GM19240 (cell line): ENCODE data around the gene TMEM132D.

ENCODE experiments used
- DNase-seq: peaks from one replicate; pipeline ENCODE4 v3.0.0; 2011; ENCODE audit warnings: low spot score; ENCODE audit not compliant: insufficient read length

Gene TMEM132D

GRCh38 chr12:129258781-129259318 is 645.0 kb downstream of the TMEM132D start:
- no peak for DNase-seq

GRCh38 chr12:129257524-129257923 is 646.3 kb downstream of the TMEM132D start:
- no peak for DNase-seq

DNA sequence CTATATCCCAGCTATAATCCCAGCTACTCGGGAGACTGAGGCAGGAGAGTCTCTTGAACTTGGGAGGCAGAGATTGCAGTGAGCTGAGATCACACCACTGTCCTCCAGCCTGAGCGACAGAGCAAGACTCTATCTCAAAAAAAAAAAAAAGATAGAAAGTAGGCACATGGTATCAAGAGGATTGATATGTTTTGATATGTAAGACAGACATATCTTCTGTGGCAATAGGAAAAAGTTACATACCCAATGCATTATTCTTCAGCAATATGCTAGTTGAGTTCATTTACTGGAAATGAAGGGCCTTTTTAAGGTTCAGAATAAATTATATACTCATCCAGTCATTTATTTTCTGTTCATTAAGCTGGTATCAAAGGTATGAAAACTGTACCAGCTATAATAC is 657.2 kb downstream of the TMEM132D start:
- DNase-seq = no peak

DNA sequence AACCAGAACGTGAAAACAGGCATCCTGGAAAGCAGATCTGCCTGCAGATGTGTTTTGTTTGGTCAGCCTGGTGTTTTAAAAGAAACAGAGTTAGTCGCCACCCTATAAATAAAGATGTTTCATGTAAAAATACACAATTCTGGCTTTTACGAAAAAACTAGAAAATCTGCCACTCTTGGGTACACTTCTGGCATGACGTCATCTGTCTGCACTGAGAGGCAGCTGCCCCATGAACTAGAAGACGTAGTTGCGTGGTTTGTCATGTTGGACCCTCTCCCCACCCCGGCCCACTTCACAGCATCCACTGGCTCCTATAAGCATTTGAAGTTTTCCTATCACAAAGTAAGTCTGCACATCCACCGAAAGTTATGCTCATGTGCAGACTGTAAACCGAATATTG is 658.1 kb downstream of the TMEM132D start:
- no peak for DNase-seq

GRCh38 chr12:129241852-129242251 is 662.0 kb downstream of the TMEM132D start:
- no peak for DNase-seq

GRCh38 chr12:129237881-129238280 is 665.9 kb downstream of the TMEM132D start:
- no peak for DNase-seq

DNA sequence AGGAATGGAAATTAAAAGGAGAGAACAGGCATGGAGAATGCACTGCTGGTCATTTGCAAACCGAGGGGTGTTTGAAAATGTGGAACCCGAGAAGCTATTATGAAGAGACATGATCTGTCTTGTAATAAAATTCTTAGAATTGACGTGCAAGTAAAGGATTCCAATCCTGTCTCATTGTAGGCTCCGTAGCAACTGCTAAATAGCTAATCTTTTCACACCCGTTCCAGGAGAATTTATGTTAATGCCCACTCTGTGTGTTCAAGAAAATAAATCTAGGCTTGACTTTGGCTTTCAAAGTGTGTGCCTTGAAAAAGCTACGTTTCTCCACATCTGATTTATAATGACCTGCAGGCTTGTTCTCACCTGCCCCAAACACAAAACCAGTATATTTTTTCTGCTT is 669.6 kb downstream of the TMEM132D start:
- DNase-seq = no peak

DNA sequence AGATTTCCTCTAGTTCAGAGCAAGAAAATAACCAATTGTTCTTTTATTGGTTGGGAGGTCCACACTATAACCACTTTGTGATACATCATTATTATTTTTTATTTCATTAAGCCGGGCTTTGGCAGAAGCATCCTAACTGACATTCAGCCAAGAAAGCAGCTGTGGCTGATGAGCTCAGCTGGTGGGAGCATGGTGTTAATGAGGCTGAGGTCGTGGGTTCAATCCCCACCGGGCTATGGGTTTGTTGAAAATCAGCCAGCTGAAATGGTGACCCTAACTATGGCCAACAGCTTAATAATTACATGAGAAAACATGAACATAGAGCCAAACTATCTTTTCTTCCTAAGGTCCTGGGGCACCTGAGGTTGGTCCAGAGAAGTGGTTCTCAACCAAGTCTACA is 672.3 kb downstream of the TMEM132D start:
- no peak for DNase-seq

DNA sequence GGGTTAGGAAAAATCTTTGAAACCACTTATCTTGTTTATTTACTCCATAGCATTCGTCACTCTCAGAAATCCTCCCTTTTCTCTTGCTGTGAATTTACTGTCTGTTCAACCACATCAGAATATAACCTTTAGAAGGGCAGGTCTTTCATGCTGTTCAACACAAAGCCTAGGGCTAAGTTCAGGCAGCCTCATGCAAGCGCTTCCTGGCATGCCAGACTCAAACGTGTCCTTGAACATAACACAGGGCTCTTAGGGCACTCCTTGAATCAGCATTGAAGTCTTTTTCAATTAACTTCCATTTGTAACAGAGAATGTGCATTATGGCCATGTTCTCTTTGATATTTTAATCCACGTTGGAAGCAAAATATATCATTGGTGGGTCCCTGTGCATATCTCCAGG is 672.8 kb downstream of the TMEM132D start:
- no peak for DNase-seq

DNA sequence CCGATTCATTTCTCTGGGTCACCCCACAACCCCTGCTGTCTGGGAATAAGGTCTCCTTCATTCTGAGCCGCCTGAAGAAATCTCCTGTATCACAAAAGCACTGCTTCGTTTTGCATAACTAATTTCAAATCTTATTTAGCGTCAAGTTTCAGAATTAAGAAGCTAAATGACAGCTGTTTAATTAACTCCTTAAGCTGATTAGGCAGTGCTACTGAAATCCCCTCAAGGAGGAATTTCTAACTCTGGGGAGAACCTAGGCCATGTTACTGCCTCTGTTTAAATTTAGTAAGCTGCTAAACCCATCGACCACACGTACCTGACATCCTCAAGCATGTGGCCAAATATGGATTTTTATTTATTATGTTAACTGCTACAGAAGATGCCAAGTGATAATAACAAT is 677.0 kb downstream of the TMEM132D start:
- no peak for DNase-seq

DNA sequence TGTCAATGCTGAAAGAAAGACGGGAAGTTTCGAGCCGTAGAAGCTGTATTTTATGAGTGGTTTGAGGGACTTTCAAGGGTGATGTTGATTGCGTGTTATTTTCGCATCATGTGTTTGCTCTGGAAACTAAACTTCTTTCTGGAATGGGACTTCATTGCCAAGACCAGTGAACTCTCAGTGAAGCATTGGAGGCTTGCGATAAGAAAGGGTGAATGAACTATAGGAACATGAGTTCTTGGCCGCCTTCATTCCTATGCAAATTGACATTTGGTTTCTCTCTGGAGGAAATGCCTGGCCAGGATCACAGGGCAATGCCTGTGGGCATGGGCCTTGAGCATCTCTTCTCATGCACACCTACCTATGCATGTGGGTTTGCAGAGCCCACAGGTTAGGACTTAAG is 677.8 kb downstream of the TMEM132D start:
- DNase-seq = no peak

DNA sequence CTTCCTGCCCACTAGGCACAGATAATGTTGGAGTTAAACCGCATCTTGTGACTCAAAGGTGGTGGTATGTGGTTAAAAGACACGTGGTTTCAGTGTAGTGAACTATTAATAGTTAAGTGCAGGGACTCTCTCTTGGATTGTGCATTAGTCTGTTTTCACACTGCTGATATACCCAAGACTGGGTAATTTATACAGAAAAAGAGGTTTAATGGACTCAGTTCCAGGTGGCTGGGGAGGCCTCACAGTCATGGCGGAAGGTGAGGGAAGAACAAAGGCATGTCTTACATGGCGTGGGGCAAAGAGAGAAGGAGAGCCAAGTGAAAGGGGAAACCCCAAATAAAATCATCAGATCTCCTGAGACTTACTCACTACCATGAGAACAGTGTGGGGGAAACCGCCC is 688.3 kb downstream of the TMEM132D start:
- no peak for DNase-seq

DNA sequence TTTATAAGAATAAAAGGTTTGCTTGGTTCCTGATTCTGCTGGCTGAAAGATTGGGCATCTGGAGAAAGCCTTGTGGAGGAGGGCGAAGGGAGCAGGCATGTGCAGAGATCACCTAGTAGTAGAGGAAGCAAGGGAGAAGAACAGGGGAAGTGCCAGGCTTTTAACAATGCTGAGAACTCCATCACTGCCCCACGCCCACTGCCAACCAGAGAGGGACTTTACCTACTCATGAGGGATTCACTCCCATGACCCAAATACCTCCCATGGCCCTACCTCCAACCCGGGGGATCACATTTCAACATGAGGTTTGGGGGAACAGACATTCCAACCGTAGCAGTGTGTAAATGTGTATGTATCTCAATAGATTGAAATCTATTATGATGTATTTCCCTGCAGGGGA is 690.3 kb downstream of the TMEM132D start:
- DNase-seq = no peak

DNA sequence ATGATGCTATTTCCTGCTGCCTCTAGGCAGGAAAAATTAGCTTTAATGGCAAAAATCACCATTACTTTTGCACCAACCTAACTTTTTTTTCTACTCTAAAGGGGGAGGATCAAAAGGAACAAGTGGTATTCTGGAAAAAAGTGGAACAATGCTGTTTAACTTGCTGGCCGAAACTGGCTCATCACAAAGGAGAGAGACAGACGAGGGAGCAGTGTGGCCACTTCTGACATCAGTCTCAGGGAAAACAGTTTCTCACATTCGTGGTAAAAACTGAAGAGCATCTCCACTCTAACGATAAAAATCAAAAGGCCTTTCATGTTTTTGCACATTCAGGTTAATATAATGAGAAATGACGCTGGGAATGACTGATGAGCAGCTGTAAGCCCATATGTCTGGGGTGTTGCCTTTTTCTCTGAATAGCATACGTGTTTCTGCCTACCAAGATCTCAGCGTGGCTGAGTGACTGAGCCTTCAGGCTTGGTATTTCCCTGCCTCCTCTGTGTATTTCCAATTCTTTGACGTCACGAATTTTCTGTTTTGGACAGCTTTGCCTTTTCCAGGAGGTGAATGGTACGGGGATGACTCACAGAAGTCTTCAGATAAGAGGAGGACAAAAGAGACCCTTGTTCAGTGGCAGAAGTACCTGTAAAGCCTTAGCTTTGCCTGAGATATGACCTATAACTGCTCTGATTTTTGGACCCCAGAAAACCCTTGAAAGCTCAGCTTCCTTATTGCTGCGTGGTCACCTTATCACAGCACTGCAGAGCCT is 691.8 kb downstream of the TMEM132D start:
- DNase-seq = no peak

- DNase-seq = no peak
Observed at GRCh38 chr12:129208566-129208965, 695.3 kb downstream of the TMEM132D start.

GRCh38 chr12:129207084-129207483 is 696.7 kb downstream of the TMEM132D start:
- no peak for DNase-seq

GRCh38 chr12:129203456-129203855 is 700.4 kb downstream of the TMEM132D start:
- DNase-seq = no peak

DNA sequence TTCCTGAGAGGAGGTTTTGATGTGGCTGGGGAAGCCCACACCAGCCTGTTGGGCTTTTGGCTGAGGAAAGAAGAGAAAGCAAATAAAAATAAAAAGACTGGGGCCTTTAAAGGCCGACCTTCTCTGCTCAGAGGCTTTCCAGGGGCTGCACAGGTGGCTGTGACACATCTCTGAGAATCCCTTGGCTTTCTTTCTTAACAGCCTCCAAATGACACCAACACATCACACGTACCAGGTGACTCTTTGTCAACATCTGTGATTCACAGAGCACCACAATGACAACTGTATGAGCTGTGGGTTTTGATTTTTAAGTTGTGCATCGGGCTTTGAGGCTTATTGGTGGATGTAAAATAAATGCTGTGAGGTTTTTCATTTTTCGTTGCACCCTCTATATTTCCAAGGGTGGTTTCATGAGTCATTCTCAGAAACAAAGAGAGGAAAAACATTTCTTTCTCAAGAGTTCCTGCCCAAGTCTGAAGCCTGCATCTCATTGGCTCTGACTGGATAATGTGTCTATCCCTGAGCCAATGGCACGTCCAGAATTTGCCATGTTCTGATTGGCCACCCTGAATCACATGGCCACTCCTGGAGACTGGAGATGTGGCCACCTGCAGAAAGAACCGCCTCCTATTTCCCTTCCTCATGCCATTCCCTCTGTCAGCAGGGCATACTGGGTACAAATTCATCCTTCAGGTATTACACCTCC is 701.6 kb downstream of the TMEM132D start:
- DNase-seq = no peak

DNA sequence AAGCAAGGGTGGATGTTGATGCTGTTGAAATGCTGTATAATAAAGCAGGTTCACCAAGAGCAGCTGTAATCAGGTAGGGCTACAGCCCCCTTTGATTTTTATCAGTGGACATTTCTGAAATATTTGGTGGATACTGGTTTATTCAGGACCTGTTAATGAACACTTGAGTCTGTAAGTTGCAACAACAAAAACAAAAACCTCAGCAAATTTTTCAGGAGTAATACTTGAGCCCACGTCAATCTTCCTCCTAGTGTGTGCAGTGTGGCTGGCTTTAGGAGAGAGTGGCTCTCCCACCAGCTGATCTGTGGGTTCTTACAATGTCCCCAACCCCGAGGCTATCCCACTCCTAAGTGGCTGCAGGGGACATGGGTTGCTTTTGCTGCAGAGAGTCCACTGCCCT is 702.8 kb downstream of the TMEM132D start:
- no peak for DNase-seq

- no peak for DNase-seq
Observed at GRCh38 chr12:129200576-129200975, 703.2 kb downstream of the TMEM132D start.

DNA sequence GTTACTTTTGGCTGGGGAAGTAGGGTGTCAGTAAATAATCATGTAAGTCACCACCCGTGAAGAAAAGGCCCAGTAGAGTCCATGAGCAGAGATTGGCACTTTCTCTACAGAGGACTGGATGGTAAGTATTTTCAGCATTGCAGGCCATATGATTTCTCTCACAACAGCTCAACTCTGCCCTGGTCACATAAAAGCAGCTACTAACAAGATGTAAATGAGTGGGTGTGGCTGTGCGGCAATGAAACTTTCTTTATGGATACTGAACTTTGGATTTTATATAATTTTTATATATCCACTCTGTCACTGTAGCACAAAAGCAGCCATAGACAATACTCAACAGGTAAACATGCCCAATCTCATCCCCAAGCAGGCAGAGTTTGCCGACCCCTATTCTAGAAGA is 706.9 kb downstream of the TMEM132D start:
- no peak for DNase-seq

DNA sequence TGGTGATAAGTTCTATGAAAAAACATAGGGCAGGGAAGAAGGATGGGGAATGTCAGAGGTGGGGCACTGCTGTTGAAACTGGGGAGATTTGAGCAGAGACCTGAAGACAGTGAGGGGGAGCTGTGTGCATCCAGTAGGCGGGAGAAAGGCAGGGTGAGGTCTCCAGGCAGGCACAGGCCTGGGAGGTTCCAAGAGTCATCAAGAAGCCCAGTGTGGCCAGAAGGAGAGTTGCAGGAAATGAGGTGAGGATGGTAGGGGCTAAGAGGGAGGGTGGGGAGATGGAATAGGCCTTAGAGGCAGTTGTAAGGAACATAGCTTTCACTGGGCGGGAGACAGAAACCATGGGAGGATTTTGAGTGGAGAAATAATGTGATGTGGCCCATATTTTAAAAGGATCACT is 708.7 kb downstream of the TMEM132D start:
- DNase-seq = no peak
